NT2/D1 (cell line): ENCODE data around the gene CIAO3.

ENCODE experiments used
- SUZ12 ChIP-seq: IDR thresholded peaks from 2 replicates; pipeline ENCODE4 v1.6.1; 2011; ENCODE audit not compliant: insufficient read length, insufficient read depth; ENCODE audit errors: extremely low read depth
- YY1 ChIP-seq: IDR thresholded peaks from 2 replicates; pipeline ENCODE4 v1.6.1; 2011; ENCODE audit not compliant: insufficient read length, insufficient read depth
- ZNF274 ChIP-seq: IDR thresholded peaks from 2 replicates; pipeline ENCODE4 v1.6.1; 2011; ENCODE audit warnings: mild to moderate bottlenecking, low read depth, low read length

DNA sequence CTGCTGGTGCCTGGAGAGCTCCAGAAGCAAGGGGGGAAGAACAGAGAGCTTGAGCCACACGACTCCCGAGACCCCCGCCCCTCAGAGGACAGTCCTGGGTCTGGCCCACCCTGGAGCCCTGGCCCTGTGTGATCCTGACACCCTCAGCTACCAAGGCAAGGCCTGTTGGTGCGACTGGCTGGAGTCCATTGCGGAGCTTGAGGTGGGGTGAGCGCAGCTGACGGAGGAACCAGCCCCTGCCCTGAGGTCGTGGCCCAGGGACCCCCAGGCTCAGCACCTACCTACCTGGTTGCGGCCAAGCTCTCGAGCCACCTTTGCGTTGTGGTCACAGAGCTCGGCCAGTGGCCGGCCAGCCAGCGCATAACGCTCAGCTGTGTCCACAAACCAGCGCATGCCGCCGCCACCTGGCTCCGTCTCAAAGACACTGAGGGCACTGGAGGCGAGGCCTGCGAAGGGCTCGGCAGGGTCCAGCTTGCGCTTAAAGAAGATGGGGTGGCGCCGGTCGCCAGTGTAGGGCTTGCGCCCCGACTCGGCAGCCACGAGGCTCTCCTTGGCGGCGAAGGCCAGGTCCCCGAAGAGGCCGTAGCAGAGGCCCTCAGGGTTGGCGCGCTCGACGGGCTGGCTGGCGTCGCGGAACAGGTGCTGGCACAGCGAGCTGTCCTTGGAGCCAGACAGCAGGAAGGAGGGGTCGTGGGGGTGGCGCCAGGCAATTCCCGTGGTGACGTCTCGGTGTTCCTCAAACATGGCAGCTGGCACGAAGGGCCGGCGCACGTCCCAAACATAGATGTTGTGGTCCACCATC, 54.1 kb downstream of the CIAO3 start:
- TF ChIP-seq SUZ12 (no peak), ZNF274 (no peak), YY1 (no peak)
